ENCODE measurements around the gene DCPS.
"Not testable (repeated sequence)": the region's sequence is repeated elsewhere in the genome, so short reads cannot be mapped to it uniquely, and the experiment has no call there.

Gene DCPS

DNA sequence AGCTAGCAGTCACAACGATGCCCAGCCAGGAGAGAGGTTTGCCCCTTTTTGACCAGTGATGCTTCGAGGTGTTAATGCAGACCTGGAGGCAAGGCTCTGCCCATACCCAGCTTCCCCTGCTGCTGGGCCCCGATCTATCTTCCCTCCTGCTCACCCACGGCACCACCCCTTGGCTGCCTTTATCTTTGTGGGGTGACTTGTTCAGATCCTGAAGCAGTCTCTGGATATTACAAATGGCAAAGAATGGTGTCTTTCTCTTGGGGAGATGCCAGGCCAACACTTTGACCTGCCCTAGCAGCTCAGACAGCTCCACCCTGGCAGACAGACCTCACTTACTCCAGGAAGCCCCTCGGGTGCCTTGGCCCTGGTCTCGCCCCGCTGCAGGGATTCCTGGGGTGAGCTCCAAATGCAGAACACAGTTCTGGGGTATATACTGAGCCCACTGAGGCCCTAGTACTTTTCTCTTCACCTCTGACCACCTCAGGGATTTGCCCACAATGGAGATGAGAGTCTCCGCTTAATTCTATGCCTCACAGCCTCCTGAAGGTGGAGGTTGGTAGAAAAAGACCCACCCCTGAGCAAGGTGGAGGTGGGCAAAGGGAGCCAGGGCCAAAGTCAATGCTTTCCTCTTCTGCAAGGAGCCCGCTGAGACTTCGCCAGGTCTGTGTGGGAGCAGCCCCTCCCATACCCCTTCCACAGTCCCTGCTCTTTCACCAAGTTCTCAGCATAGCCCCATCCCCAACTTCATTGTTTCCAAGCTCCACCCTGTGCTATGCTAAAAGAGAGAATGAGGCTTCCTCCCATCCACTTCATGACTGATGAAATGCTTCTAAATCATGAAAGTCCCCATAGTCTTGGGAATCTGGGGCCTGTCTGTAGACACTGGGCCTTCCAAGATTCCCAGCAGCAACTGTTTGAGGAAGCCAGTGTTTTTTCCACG, 40.6 kb downstream of the DCPS start:
- no peak for DNase-seq (ENCODE audit: low read depth in 1 of 2, low spot score in 1 of 2)

DNA sequence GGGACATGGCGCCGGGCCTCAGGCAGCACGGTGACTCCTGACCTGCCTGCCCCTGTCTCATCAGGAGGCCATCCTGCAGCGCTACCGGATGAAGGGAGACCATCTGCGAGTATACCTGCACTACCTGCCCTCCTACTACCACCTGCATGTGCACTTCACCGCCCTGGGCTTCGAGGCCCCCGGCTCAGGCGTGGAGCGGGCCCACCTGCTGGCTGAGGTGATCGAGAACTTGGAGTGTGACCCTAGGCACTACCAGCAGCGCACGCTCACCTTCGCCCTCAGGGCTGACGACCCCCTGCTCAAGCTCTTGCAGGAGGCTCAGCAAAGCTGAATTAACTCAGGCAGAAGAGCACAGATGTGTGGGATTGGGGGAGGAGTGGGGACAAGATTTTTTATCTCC, 41.4 kb downstream of the DCPS start:
- DNase-seq (ENCODE audit: low read depth in 1 of 2, low spot score in 1 of 2): no peak

DNA sequence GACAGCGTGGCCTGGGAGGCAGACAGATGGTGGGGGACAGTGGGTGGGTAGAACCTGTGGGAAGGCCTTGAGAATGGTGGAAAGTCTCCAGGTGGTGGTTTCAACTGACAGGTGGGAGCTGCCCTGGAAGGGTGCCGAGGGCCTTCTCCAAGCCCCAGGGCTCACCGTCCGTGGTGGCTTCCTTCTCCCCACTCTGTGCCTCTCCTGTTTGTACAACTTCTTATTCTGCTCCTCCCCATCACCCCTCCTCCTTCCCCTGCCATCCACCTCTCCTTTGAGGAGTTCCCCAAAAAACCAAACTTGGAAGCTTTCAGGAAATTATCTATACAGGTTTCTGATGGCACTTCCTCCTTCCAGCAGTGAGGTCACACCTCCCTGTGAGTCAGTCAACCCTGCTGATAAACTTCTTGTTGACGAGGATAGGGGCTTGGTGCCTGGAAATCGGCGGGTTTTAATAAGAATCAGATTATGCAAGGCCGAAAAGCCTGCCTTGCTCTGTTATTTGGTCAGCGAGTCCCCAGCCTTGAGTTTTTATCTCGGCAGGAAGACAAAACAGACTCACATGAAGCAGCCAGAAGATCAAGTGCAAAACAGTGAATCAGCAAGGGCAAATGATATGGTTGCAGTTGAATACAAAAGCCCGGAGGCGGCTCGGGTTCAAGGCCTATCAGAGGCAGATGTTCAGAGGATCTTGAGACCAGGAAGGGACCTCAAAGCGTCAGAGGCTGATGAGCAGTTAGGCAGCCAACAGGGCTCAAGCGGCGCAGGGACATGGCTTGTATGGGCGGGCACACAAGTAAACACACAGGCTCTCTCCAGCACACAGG, 42.1 kb downstream of the DCPS start:
- DNase-seq (ENCODE audit: low read depth in 1 of 2, low spot score in 1 of 2): no peak

GRCh38 chr11:126346586-126346940, 42.7 kb downstream of the DCPS start:
- DNase-seq (ENCODE audit: low read depth in 1 of 2, low spot score in 1 of 2): no peak

DNA sequence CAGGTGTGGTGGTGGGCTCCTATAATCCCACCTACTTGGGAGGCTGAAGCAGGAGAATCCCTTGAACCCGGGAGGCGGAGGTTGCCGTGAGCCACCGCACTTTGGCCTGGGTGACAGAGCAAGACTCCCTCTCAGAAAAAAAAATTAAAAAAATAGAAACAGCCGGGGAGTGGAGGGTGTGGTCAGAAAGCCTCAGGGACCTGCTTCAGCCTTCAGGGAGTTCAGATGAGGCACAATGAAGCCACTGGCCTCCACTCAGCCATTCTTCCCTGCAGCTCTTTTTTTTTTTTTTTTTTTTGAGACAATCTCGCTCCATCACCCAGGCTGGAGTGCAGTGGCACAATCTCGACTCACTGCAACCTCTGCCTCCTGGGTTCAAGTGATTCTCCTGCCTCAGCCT, 43.1 kb downstream of the DCPS start:
- not testable (repeated sequence) for DNase-seq (ENCODE audit: low read depth in 1 of 2, low spot score in 1 of 2)

- no peak for DNase-seq (ENCODE audit: low read depth in 1 of 2, low spot score in 1 of 2)
Measured at GRCh38 chr11:126347751-126348668, 44.1 kb downstream of the DCPS start.

DNA sequence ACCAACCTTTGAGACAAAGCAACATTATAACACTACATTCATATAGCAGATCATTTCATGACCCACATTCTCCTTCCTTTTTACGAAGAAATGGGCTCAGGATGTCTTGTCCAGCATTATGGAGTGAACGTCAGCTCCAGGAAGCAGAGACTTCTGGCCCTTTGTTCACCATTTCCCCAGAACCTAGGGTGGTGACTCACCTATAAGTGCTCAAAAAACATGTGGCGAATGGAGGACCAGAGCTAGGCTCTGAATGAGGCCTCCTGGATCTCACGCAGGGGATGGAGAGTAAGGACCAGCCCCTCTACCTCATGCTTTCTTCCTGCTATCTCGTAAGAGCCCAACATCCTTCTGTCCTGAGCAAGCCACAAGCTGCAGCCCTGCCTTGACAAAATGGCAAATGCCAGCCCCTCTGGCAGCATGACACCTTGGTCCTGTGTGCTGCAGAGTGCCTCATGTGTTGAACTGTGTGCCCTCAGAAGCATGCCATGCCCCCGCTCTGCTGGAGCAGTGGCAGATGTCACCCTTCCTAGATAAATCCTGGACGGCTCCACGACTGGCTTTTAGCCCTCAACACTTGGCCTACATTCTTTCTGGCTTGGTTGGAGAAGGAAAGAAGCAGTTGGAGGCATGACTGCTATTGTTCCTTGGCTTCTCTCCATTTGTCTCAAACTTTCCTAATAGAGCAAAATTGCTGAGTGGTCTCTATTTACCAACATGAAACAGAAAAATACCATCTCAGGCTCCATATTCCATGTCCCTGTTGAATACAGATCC, 45.1 kb downstream of the DCPS start:
- no peak for DNase-seq (ENCODE audit: low read depth in 1 of 2, low spot score in 1 of 2)

GRCh38 chr11:126350836-126351235, 47.0 kb downstream of the DCPS start:
- no peak for DNase-seq (ENCODE audit: low read depth in 1 of 2, low spot score in 1 of 2)

- no peak for DNase-seq (ENCODE audit: low read depth in 1 of 2, low spot score in 1 of 2)
Measured at GRCh38 chr11:126352163-126352562, 48.3 kb downstream of the DCPS start.

DNA sequence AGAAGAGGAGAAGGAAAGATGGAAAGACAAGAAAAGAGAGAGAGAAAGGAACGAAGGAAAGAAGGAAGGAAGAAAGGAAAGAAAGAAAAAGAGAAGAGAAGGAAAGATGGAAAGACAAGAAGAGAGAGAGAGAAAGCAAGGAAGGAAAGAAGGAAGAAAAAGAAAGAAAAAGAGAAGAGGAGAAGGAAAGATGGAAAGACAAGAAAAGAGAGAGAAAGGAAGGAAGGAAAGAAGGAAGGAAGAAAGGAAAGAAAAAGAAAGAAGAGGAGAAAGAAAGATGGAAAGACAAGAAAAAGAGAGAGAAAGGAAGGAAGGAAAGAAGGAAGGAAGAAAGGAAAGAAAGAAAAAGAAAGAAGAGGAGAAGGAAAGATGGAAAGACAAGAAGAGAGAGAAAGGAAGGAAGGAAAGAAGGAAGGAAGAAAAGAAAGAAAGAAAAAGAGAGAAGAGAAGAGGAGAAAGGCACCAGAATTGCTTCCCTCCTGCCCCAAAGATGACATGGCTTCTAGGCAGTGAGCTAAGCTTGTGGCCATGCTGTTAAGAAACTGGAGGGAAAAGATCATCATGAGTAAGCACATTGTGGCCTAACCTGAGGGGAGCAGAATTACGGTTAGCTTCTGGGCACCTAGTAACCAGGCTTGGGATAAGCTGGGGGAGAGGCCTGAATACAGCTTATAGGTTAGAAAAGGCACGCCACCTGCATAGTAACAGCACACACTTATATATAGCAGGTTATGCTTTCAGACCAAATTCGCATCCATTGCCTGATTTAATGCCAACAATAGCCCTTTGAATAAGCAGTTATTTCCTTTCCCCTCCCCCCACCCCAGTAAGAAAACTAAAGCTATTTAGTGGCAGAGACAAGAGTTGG, 49.3 kb downstream of the DCPS start:
- DNase-seq (ENCODE audit: low read depth in 1 of 2, low spot score in 1 of 2): no peak

DNA sequence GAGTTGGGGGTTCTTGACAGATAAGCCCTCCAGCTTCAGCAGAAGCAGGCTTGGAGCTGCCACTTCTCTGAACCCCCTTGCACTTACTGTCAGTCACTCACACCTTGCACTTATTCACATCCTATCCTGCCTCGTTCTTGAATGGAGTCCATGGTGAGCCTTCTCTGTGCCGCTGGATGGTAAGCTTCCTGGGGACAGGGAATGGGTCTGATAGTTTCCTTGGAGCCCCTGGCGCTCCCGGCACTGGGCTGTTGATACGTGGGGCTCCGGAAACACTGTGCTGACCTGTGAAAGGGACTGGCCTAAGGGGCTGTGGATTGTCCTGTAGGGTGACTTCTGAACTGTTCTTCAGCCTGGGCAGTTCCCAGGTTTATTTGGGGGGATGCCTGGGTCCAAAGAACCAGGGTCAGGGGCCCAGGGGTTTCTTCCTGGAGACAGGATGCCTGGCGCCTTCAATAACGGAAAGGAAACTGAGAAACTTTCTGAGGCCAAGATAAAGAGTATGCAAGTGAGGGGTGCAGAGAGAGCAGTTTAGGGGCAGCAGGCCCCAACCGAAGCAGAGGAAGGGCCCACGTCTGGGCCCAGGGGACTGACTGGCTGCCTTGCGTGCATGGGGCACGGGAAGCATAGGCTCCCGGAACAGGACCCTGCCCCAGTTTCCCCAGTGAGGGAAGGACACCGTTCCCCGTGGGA, 50.9 kb downstream of the DCPS start:
- no peak for DNase-seq (ENCODE audit: low read depth in 1 of 2, low spot score in 1 of 2)

GRCh38 chr11:126355324-126355925, 51.6 kb downstream of the DCPS start, which contains the start of gene ST3GAL4:
ST3GAL4 (plus strand) TSS chr11:126355686; CDS start chr11:126406156, 50,470 bp downstream.
- DNase-seq (ENCODE audit: low read depth in 1 of 2, low spot score in 1 of 2): peak; percentile 45 to 66

GRCh38 chr11:126355926-126356897, 52.4 kb downstream of the DCPS start:
- DNase-seq (ENCODE audit: low read depth in 1 of 2, low spot score in 1 of 2): no peak

DNA sequence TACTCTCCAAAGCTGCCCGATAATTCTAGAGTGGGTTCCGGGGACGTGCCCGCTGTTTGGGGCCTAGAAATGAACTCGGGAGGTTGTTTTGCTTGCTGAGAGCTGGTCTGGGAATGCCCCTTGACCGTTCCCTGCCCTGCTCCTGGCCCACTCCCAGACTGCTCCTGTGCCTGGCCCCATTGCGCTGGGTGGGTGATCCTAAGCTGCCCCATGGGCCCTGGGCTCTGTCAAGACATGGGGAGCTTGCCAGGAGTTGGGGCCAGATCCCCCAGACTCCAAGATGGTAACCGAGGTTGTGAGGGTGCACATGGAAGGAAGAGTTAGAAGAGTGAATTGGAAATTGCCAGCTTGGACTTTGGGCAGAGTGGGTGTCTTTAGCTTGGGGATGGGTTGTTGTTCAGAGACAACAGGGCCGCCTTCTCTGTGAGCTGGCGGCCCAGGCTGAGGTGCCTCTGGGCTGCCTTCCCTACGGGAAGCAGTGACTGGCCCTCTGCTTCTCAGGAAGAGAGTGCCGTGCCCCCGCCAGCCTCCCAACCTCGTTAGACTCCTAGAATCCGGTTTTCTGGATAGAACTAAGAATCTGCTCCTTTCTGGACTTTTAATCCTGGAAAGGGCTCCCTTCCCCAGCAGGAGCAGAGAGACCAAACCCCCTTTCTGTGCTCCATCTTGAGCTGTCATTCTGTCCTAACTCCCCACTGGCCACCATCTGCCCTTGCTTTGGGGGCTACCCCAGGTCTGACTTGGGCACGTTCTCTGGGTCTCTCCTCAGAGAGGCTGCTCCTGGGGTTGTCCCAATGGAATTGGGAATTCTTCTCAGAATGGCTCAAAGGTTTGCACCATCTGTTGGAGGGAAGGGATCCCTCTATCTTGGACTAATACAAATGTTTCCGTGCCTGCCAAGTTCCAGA, 53.4 kb downstream of the DCPS start:
- DNase-seq (ENCODE audit: low read depth in 1 of 2, low spot score in 1 of 2): no peak

GRCh38 chr11:126357969-126358762, 54.3 kb downstream of the DCPS start:
- no peak for DNase-seq (ENCODE audit: low read depth in 1 of 2, low spot score in 1 of 2)

All from activated CD4-positive, alpha-beta T cell treated with anti-CD3 and anti-CD28 coated beads, Interleukin-2, amount 50 U/mL, for 24 hours (primary cell).